Body of pancreas (tissue), 4 donors: Measurements from ENCODE around the gene EDDM13. TPM values are rescaled to one million over a fixed set of nuclear protein-coding genes. Genes with fewer than 3 reads are reported as not detected.

Source experiments
- ATAC-seq: fragments of 150-250 bp; one replicate; pipeline ENCODE4 v1.9.1; 2016
- DNase-seq, 4 donors: peaks; one replicate each; pipeline ENCODE4 v3.0.0-alpha.2; 2019
- H3K27ac ChIP-seq, 4 donors: fragments of 200-600 bp; sonication (generic); 1 replicate in 3 of 4; 2 replicates in 1 of 4; pipeline versions ENCODE4 v1.5.1 to v1.6.1; 2016 to 2019; ENCODE audit warnings: mild to moderate bottlenecking in 1 of 4, mixed read lengths in 1 of 4, moderate library complexity in 1 of 4
- H3K27me3 ChIP-seq, 2 donors: fragments of 200-600 bp; sonication (generic); one replicate each; pipeline ENCODE4 v1.6.0; 2016; ENCODE audit warnings: mild to moderate bottlenecking in 1 of 2
- H3K36me3 ChIP-seq, 2 donors: fragments of 200-600 bp; sonication (generic); replicated peaks in 1 of 2; 2 replicates each; pipeline ENCODE4 v1.5.1; 2016; ENCODE audit warnings: low read depth in 2 of 2; ENCODE audit not compliant: insufficient read depth in 1 of 2
- H3K4me1 ChIP-seq: fragments of 200-600 bp; sonication (generic); one replicate; pipeline ENCODE4 v1.6.0; 2016
- H3K4me3 ChIP-seq, 2 donors: fragments of 200-600 bp; sonication (generic); 1 replicate in 1 of 2; 2 replicates in 1 of 2; pipeline ENCODE4 v1.5.1; 2016 to 2019
- H3K9me3 ChIP-seq, 3 donors: fragments of 200-600 bp; sonication (generic); 1 replicate in 2 of 3; 2 replicates in 1 of 3; pipeline ENCODE4 v1.5.1; 2016
- CTCF ChIP-seq, 7 experiments: fragments of 450-650 bp in 4 of 7; fragments of 200-600 bp in 3 of 7; sonication (generic) in 3 of 7; IDR thresholded peaks; one replicate each; pipeline ENCODE4 v1.5.1; 2016 to 2019; ENCODE audit warnings: antibody characterized with exemption in 7 of 7
- POLR2A ChIP-seq, 3 donors: fragments of 450-650 bp; IDR thresholded peaks; one replicate each; pipeline ENCODE4 v1.6.1; 2016; ENCODE audit warnings: antibody characterized with exemption in 3 of 3, mild to moderate bottlenecking in 2 of 3
- WGBS, 2 donors: methylation state at CpG; one replicate each; pipeline ENCODE4 v1.1.5; 2017; 5-methylcytosine and 5-hydroxymethylcytosine counted together
- intact Hi-C: fragments of 100-400 bp; cut with DNase I; formaldehyde crosslinking; loops from one replicate; pipeline ENCODE4 v1.15.1; 2023
- total RNA-seq, 2 donors: library from RNA; depleted of rRNA; stranded (reverse); fragments of >200 nt; gene quantifications; one replicate each; pipeline ENCODE4 v1.1.0, GENCODE V29; 2016

EDDM13 gene
- total RNA-seq, 2 donors from 2014 or later = not detected

GRCh38 chr19:56294549-56294948, 22.0 kb downstream of the EDDM13 start:
- WGBS, 2 donors = 79 to 89% methylated on average over 4 of the region's 4 CpGs
- Histone ChIP-seq H3K4me1 (no peaks in the 10 kb centered on the region), H3K27ac (no peak overlapping the region), H3K27me3 (no peaks in the 10 kb centered on the region), H3K4me3 (no peak overlapping the region), H3K36me3 (no peaks in the 10 kb centered on the region), H3K9me3 (no peaks in the 10 kb centered on the region)
- TF ChIP-seq CTCF (IDR thresholded peaks at IDR 0.05) (no peak), POLR2A (IDR thresholded peaks at IDR 0.05) (no peak)
- DNase-seq (no peak), ATAC-seq (no peak)
- intact Hi-C loops = no loop called here

GRCh38 chr19:56295531-56296455, 23.2 kb downstream of the EDDM13 start:
- intact Hi-C loops = no loop called here

GRCh38 chr19:56297010-56297409, 24.5 kb downstream of the EDDM13 start:
- no peaks in the 10 kb centered on the region for H3K9me3 ChIP-seq
- no peak overlapping the region for H3K4me3 ChIP-seq
- H3K27me3 ChIP-seq = no peaks in the 10 kb centered on the region
- no peak overlapping the region for H3K27ac ChIP-seq
- WGBS, 2 donors = 94 to 95% methylated on average over 3 of the region's 3 CpGs
- intact Hi-C loops = no loop called here
- TF ChIP-seq POLR2A (IDR thresholded peaks at IDR 0.05) (no peak), CTCF (IDR thresholded peaks at IDR 0.05) (no peak)
- no peak for ATAC-seq
- H3K36me3 ChIP-seq = no peaks in the 10 kb centered on the region
- DNase-seq = no peak
- H3K4me1 ChIP-seq = no peaks in the 10 kb centered on the region

More at GRCh38 chr19:56295531-56296455, 23.2 kb downstream of the EDDM13 start:
- H3K4me3 ChIP-seq = no peak overlapping the region
- H3K4me1 ChIP-seq = no peaks in the 10 kb centered on the region
- H3K27ac ChIP-seq = no peak overlapping the region
- H3K36me3 ChIP-seq = no peaks in the 10 kb centered on the region
- H3K27me3 ChIP-seq = no peaks in the 10 kb centered on the region
- no peaks in the 10 kb centered on the region for H3K9me3 ChIP-seq
- 92% methylated on average over 22 of the region's 22 CpGs for WGBS, 2 donors
- TF ChIP-seq CTCF (IDR thresholded peaks at IDR 0.05) = no peak
- TF ChIP-seq POLR2A (IDR thresholded peaks at IDR 0.05) = no peak
- no peak for ATAC-seq
- DNase-seq = no peak

- DNase-seq = no peak
- no peak for TF ChIP-seq CTCF (IDR thresholded peaks at IDR 0.05)
- TF ChIP-seq POLR2A (IDR thresholded peaks at IDR 0.05) = no peak
- intact Hi-C loops = no loop called here
- Histone ChIP-seq H3K4me3 (no peak overlapping the region), H3K27ac (no peak overlapping the region), H3K36me3 (no peaks in the 10 kb centered on the region), H3K27me3 (no peaks in the 10 kb centered on the region), H3K9me3 (no peaks in the 10 kb centered on the region), H3K4me1 (no peaks in the 10 kb centered on the region)
- 71% methylated on average over 3 of the region's 3 CpGs for WGBS, 2 donors
- ATAC-seq = no peak
These were observed 27.1 kb downstream of the EDDM13 start for GRCh38 chr19:56299688-56300087.

GRCh38 chr19:56301155-56301554, 28.6 kb downstream of the EDDM13 start:
- no peaks in the 10 kb centered on the region for H3K36me3 ChIP-seq
- intact Hi-C loops = no loop called here
- WGBS, 2 donors = 74 to 75% methylated on average over 5 of the region's 5 CpGs
- H3K27ac ChIP-seq = no peak overlapping the region
- no peaks in the 10 kb centered on the region for H3K4me1 ChIP-seq
- no peaks in the 10 kb centered on the region for H3K9me3 ChIP-seq
- H3K4me3 ChIP-seq = no peak overlapping the region
- TF ChIP-seq CTCF (IDR thresholded peaks at IDR 0.05) (no peak), POLR2A (IDR thresholded peaks at IDR 0.05) (no peak)
- no peaks in the 10 kb centered on the region for H3K27me3 ChIP-seq
- DNase-seq = no peak
- ATAC-seq = no peak
